ENCODE measurements around the gene MFSD6. TPM values are rescaled to one million over a fixed set of nuclear protein-coding genes. Genes with fewer than 3 reads are reported as not detected.

The MFSD6 gene
- total and polyA plus RNA-seq, 11 donors = 11.8 to 75.0 (median 18.9) TPM

- WGBS, 4 donors = 67 to 80% (median 71%) methylated on average over 2 of the region's 2 CpGs
- no peaks in the 10 kb centered on the region for H3K9me3 ChIP-seq
- H3K27ac ChIP-seq = no peak overlapping the region
- no peak for DNase-seq
- intact Hi-C loops (cut with DNase I) = no loop called here
- H3K4me1 ChIP-seq = peaks cover 0 to 70% (median 32%) of the 10 kb centered on the region in 12 donors
- TF ChIP-seq POLR2A (IDR thresholded peaks at IDR 0.05) (no peak), CTCF (IDR thresholded peaks at IDR 0.05) (no peak)
- ATAC-seq = peak in 2 of 4 donors; percentile 35 to 50
- H3K4me3 ChIP-seq = no peak overlapping the region
- no peaks in the 10 kb centered on the region for H3K27me3 ChIP-seq
- peaks cover 0 to 7% (median 0%) of the 10 kb centered on the region in 9 donors for H3K36me3 ChIP-seq
Observed at GRCh38 chr2:190443055-190443454, 34.9 kb downstream of the MFSD6 start.

GRCh38 chr2:190443778-190444481 is 35.8 kb downstream of the MFSD6 start:
- ATAC-seq (peak in 1 of 4 donors; percentile 39), DNase-seq (no peak)
- 72 to 76% (median 74%) methylated on average over 3 of the region's 3 CpGs for WGBS, 4 donors
- peaks cover 0 to 72% (median 32%) of the 10 kb centered on the region in 12 donors for H3K4me1 ChIP-seq
- peaks cover 0 to under 1% (median 0%) of the 10 kb centered on the region in 9 donors for H3K36me3 ChIP-seq
- peak overlapping the region in 5 of 12 donors; percentile 4 to 39 (median 7) for H3K27ac ChIP-seq
- no peaks in the 10 kb centered on the region for H3K27me3 ChIP-seq
- TF ChIP-seq CTCF (IDR thresholded peaks at IDR 0.05) = no peak
- no peak for TF ChIP-seq POLR2A (IDR thresholded peaks at IDR 0.05)
- no peaks in the 10 kb centered on the region for H3K9me3 ChIP-seq
- H3K4me3 ChIP-seq = no peak overlapping the region
- intact Hi-C loops (cut with DNase I) = no loop called here

GRCh38 chr2:190444976-190445375 is 36.8 kb downstream of the MFSD6 start:
- intact Hi-C loops (cut with DNase I) = no loop called here
- no peak for TF ChIP-seq POLR2A (IDR thresholded peaks at IDR 0.05)
- no peak for TF ChIP-seq CTCF (IDR thresholded peaks at IDR 0.05)
- no peaks in the 10 kb centered on the region for H3K27me3 ChIP-seq
- peaks cover 0 to 72% (median 32%) of the 10 kb centered on the region in 12 donors for H3K4me1 ChIP-seq
- 92 to 96% (median 95%) methylated on average over 1 of the region's 1 CpG for WGBS, 4 donors
- H3K36me3 ChIP-seq = no peaks in the 10 kb centered on the region
- no peaks in the 10 kb centered on the region for H3K9me3 ChIP-seq
- no peak overlapping the region for H3K4me3 ChIP-seq
- no peak overlapping the region for H3K27ac ChIP-seq
- ATAC-seq = no peak
- DNase-seq = no peak

- H3K27ac ChIP-seq = peak overlapping the region in 8 of 12 donors; percentile 1 to 33 (median 12)
- 57 to 79% (median 60%) methylated on average over 2 of the region's 2 CpGs for WGBS, 4 donors
- H3K4me1 ChIP-seq = peaks cover 0 to 64% (median 31%) of the 10 kb centered on the region in 12 donors
Observed at GRCh38 chr2:190446193-190446592, 38.0 kb downstream of the MFSD6 start.

More at GRCh38 chr2:190446193-190446592, 38.0 kb downstream of the MFSD6 start:
- intact Hi-C loops (cut with DNase I) = no loop called here
- Histone ChIP-seq H3K27me3 (no peaks in the 10 kb centered on the region), H3K9me3 (no peaks in the 10 kb centered on the region), H3K36me3 (no peaks in the 10 kb centered on the region), H3K4me3 (no peak overlapping the region)
- TF ChIP-seq POLR2A (IDR thresholded peaks at IDR 0.05) (no peak), CTCF (IDR thresholded peaks at IDR 0.05) (no peak)
- no peak for ATAC-seq
- DNase-seq = no peak
